Keratinocyte (primary cell): ENCODE measurements around the gene BCL2. TPM values are rescaled to one million over a fixed set of nuclear protein-coding genes. Genes with fewer than 3 reads are reported as not detected.

Experiments used
- DNase-seq: peaks from one replicate; pipeline ENCODE4 v3.0.0-alpha.2; 2011; ENCODE audit warnings: low read depth, missing footprints, low spot score
- FAIRE-seq: peaks from 2 replicates; lab custom pipeline; 2011; peaks lifted over from hg19 to GRCh38; lab: Jason Lieb, UNC
- H2AFZ ChIP-seq: 2 replicates; pipeline ENCODE4 v1.6.0; 2012; ENCODE audit warnings: low read length, control low read depth, inconsistent platforms; ENCODE audit not compliant: control insufficient read depth
- H3K27ac ChIP-seq: 2 replicates; pipeline ENCODE4 v1.5.1; 2011; ENCODE audit warnings: low read length; ENCODE audit not compliant: control insufficient read depth, insufficient read depth
- H3K27me3 ChIP-seq: 3 replicates; pipeline ENCODE4 v1.6.0; 2011; ENCODE audit warnings: low read length; ENCODE audit not compliant: control insufficient read depth, insufficient read depth; ENCODE audit errors: extremely low read depth
- H3K36me3 ChIP-seq, 2 experiments: 2 replicates in 1 of 2; 3 replicates in 1 of 2; pipeline ENCODE4 v1.5.1; 2011; ENCODE audit warnings: low read length in 2 of 2, mild to moderate bottlenecking in 1 of 2; ENCODE audit not compliant: control insufficient read depth in 2 of 2, insufficient read depth in 2 of 2; ENCODE audit errors: extremely low read depth in 1 of 2
- H3K4me1 ChIP-seq: 3 replicates; pipeline ENCODE4 v1.5.1; 2011; ENCODE audit warnings: low read length; ENCODE audit not compliant: control insufficient read depth, insufficient read depth; ENCODE audit errors: extremely low read depth
- H3K4me2 ChIP-seq: 3 replicates; pipeline ENCODE4 v1.6.0; 2011; ENCODE audit warnings: low read depth, low read length; ENCODE audit not compliant: control insufficient read depth, insufficient read depth; ENCODE audit errors: extremely low read depth
- H3K4me3 ChIP-seq, 3 experiments: fragments of 200-600 bp in 1 of 3; sonication (generic) in 1 of 3; 2 replicates in 2 of 3; 3 replicates in 1 of 3; pipeline ENCODE4 v1.5.1; 2011 to 2016; ENCODE audit warnings: low read length in 3 of 3, mild to moderate bottlenecking in 3 of 3, control low read depth in 2 of 3, inconsistent platforms in 1 of 3, low read depth in 1 of 3, mixed read lengths in 1 of 3, mixed run types in 1 of 3, moderate library complexity in 1 of 3; ENCODE audit not compliant: control insufficient read depth in 2 of 3, insufficient read depth in 2 of 3; ENCODE audit errors: extremely low read depth in 1 of 3
- H3K79me2 ChIP-seq: 2 replicates; pipeline ENCODE4 v1.6.0; 2012; ENCODE audit warnings: low read length; ENCODE audit not compliant: control insufficient read depth, insufficient read depth
- H3K9ac ChIP-seq: 3 replicates; pipeline ENCODE4 v1.6.0; 2011; ENCODE audit warnings: low read length; ENCODE audit not compliant: control insufficient read depth, insufficient read depth; ENCODE audit errors: extremely low read depth
- H3K9me1 ChIP-seq: 3 replicates; pipeline ENCODE4 v1.6.0; 2011; ENCODE audit warnings: low read length; ENCODE audit not compliant: control insufficient read depth, insufficient read depth; ENCODE audit errors: extremely low read depth
- H3K9me3 ChIP-seq: 2 replicates; pipeline ENCODE4 v1.5.1; 2012; ENCODE audit warnings: low read depth, low read length; ENCODE audit not compliant: control insufficient read depth
- H4K20me1 ChIP-seq: 3 replicates; pipeline ENCODE4 v1.6.0; 2011; ENCODE audit warnings: low read length; ENCODE audit not compliant: control insufficient read depth, insufficient read depth; ENCODE audit errors: extremely low read depth
- EZH2 ChIP-seq: IDR thresholded peaks from one replicate; pipeline ENCODE4 v1.6.1; 2012; ENCODE audit warnings: inconsistent platforms, mild to moderate bottlenecking, low read length, moderate library complexity
- dilution Hi-C: fragments of 300-500 bp; cut with MboI; formaldehyde crosslinking; loops from one replicate; pipeline ENCODE4 v1.7.0; 2020; ENCODE audit warnings: low sequenced_read_pairs; ENCODE audit not compliant: extremely low pct_ligation_motif_present
- polyA plus RNA-seq, 5 experiments: library from polyadenylated mRNA; depleted of rRNA in 3 of 5; stranded (reverse) in 3 of 5; stranded (forward) in 1 of 5; unstranded in 1 of 5; fragments of >200 nt; gene quantifications; 1 replicate in 1 of 5; 2 replicates in 3 of 5; 3 replicates in 1 of 5; pipeline versions ENCODE4 v1.2.1 to v1.2.3, GENCODE V29; 2011 to 2012; ENCODE audit warnings: missing spikeins in 2 of 5, low read depth in 1 of 5, low replicate concordance in 1 of 5
- TF ChIP-seq, protein P1 (sequence below), 3 experiments: IDR thresholded peaks in 1 of 3; conservative IDR thresholded peaks in 1 of 3; optimal IDR thresholded peaks in 1 of 3; 2 replicates in 2 of 3; 3 replicates in 1 of 3; pipeline versions ENCODE3 to v1.5.1; 2011; ENCODE audit warnings: low read length in 3 of 3, mild to moderate bottlenecking in 3 of 3, moderate library complexity in 2 of 3, control low read depth in 1 of 3, inconsistent platforms in 1 of 3; ENCODE audit not compliant: insufficient read depth in 2 of 3; ENCODE audit errors: extremely low read depth in 1 of 3

The BCL2 gene
- polyA plus RNA-seq, 1 donor (not counting 4 experiments of a cell fraction or from before 2014, with no cell fraction given) = 0.30 TPM

DNA sequence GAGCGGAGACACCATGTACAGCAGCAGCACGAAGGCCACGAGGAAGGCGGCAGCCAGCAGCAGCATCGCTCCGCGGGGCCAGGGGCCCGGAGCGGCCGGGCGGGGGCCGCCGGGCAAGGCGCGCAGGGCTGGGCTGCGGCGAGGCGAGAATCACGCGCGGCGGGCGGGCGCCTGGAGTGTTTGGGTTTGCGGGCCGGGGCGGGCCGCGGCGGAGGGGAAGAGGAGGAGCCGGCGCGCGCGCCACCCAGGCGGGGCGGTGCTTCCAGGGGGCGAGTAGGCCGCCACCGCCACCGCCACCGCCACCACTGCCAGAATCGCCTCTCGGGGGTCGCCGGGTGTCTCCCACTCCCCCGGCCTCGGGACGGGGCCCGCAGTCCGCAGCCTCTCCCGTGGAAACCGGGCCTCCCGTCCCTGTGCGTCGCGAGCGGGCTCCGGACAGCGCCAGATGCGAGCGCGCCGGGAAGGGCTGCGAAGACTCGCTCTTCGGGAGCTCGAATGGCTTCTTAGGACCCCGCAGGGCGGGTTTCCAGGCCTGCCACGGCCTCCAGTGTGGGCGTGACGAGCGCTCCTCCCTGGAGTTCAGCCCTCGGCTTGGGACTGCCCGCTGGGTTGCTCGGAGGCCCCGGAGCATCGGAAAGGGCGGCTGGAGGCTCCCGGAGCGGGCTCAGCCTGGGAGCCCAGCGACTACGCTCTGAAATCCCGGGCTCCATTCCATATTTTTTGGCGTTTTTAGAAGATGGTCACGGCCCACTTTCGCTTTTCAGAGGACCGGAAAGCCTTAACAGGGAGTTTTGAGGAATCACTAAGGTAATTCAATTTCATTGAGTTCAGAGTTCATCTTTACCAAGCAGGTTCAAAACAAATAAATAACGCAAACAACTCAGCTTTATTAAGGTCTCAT lies 47.7 kb upstream of the BCL2 start, which contains the start of gene KDSR:
KDSR (minus strand) TSS at position 154 of the 901 bp plus-strand sequence; CDS start at position 66, 88 bp downstream.
- Histone ChIP-seq H3K9me3 (no peaks in the 10 kb centered on the region), H3K4me3 (peak within 1 kb of the TSS; percentile 64 to 97 (median 86)), H3K4me1 (peaks cover 13% of the 10 kb centered on the region), H3K4me2 (peak within 1 kb of the TSS; percentile 87), H3K9ac (peak within 1 kb of the TSS; percentile 94), H3K36me3 (peaks cover 4 to 6% of the 10 kb centered on the region in 2 experiments), H3K27me3 (no peaks in the 10 kb centered on the region), H4K20me1 (no peaks in the 10 kb centered on the region), H3K27ac (peak within 1 kb of the TSS; percentile 54), H3K9me1 (no peaks in the 10 kb centered on the region), H3K79me2 (peaks cover 40% of the 10 kb centered on the region), H2AFZ (peak within 1 kb of the TSS; percentile 67)
- TF ChIP-seq, protein P1, sequence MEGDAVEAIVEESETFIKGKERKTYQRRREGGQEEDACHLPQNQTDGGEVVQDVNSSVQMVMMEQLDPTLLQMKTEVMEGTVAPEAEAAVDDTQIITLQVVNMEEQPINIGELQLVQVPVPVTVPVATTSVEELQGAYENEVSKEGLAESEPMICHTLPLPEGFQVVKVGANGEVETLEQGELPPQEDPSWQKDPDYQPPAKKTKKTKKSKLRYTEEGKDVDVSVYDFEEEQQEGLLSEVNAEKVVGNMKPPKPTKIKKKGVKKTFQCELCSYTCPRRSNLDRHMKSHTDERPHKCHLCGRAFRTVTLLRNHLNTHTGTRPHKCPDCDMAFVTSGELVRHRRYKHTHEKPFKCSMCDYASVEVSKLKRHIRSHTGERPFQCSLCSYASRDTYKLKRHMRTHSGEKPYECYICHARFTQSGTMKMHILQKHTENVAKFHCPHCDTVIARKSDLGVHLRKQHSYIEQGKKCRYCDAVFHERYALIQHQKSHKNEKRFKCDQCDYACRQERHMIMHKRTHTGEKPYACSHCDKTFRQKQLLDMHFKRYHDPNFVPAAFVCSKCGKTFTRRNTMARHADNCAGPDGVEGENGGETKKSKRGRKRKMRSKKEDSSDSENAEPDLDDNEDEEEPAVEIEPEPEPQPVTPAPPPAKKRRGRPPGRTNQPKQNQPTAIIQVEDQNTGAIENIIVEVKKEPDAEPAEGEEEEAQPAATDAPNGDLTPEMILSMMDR (optimal IDR thresholded peaks at IDR 0.05 in 1 of 3, IDR thresholded peaks at IDR 0.05 in 1 of 3, conservative IDR thresholded peaks at IDR 0.05 in 1 of 3; ENCODE audit: extremely low read depth in 1 of 3, insufficient read depth in 2 of 3, low read length in 3 of 3) = no peak
- no peak for TF ChIP-seq EZH2
- FAIRE-seq = peak; percentile 69
- peak; percentile 67 for DNase-seq
- dilution Hi-C loops = no loop called here

DNA sequence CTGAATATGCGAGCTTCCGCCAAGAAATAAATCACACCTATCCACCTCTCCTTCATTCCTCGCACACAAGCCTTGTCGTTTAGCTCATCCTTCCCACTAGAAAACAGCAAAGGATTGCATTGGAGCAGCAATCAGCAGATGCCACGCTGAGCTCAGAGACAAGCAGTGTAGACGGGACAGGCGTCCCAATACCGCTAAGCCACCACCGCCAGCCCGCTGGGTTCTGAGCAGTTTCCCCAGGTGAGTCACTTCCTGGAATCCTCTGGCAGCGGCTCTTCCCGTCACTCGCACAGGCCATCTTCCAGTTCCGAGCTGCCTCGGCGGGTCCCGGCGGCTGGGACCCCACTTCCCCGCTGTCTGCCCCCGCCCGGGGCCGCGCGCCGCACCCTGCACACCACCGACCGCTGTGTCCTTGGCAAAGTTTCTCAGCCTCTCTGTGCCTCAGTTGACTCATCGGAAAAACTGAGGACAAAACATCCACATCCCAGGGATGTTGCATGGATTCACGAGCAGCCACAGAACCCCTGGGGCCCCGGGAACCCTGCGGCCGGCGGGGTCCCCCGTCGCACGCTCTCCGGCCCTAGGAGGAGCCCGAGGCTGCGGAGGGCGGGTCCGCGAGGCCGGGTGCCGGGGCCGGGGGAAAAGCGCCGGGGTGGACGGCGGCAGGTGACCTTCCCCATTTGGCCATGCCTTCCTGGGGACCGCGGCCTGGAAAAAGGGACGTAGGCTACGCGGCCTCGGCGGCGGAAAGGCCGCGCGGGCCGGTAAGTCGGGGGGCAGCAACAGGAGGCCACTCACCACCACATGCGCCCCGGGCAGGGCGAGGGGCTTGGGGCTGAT lies 46.9 kb upstream of the BCL2 start:
- no peaks in the 10 kb centered on the region for H4K20me1 ChIP-seq
- H2AFZ ChIP-seq = peak overlapping the region; percentile 20
- H3K79me2 ChIP-seq = peaks cover 46% of the 10 kb centered on the region
- peak overlapping the region; percentile 94 for H3K9ac ChIP-seq
- H3K4me2 ChIP-seq = peak overlapping the region; percentile 87
- H3K4me3 ChIP-seq = peak overlapping the region; percentile 64 to 97 (median 86)
- H3K4me1 ChIP-seq = peaks cover 16% of the 10 kb centered on the region
- TF ChIP-seq EZH2 = no peak
- TF ChIP-seq, protein P1 (optimal IDR thresholded peaks at IDR 0.05 in 1 of 3, IDR thresholded peaks at IDR 0.05 in 1 of 3, conservative IDR thresholded peaks at IDR 0.05 in 1 of 3; ENCODE audit: extremely low read depth in 1 of 3, insufficient read depth in 2 of 3, low read length in 3 of 3) = no peak
- H3K36me3 ChIP-seq = peaks cover 4 to 13% of the 10 kb centered on the region in 2 experiments
- no peaks in the 10 kb centered on the region for H3K9me1 ChIP-seq
- H3K27ac ChIP-seq = peak overlapping the region; percentile 54
- FAIRE-seq (peak; percentile 23), DNase-seq (no peak)
- dilution Hi-C loops = no loop called here
- no peaks in the 10 kb centered on the region for H3K27me3 ChIP-seq
- no peaks in the 10 kb centered on the region for H3K9me3 ChIP-seq
